ENCODE measurements around the gene LPO. TPM values are rescaled to one million over a fixed set of nuclear protein-coding genes. Genes with fewer than 3 reads are reported as not detected.

LPO gene
- total RNA-seq, 1 donor from 2014 or later = not detected

GRCh38 chr17:58265902-58266875 is 27.8 kb downstream of the LPO start:
- DNase-seq (ENCODE audit: low read depth, low spot score) = no peak
- TF ChIP-seq, protein P1, sequence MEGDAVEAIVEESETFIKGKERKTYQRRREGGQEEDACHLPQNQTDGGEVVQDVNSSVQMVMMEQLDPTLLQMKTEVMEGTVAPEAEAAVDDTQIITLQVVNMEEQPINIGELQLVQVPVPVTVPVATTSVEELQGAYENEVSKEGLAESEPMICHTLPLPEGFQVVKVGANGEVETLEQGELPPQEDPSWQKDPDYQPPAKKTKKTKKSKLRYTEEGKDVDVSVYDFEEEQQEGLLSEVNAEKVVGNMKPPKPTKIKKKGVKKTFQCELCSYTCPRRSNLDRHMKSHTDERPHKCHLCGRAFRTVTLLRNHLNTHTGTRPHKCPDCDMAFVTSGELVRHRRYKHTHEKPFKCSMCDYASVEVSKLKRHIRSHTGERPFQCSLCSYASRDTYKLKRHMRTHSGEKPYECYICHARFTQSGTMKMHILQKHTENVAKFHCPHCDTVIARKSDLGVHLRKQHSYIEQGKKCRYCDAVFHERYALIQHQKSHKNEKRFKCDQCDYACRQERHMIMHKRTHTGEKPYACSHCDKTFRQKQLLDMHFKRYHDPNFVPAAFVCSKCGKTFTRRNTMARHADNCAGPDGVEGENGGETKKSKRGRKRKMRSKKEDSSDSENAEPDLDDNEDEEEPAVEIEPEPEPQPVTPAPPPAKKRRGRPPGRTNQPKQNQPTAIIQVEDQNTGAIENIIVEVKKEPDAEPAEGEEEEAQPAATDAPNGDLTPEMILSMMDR (conservative IDR thresholded peaks at IDR 0.05) = no peak
- Mint-ChIP-seq H3K4me3 (no peak overlapping the region), H3K36me3 (ENCODE audit: low read depth) (no peaks in the 10 kb centered on the region), H3K27me3 (ENCODE audit: low read depth) (peaks cover 52% of the 10 kb centered on the region), H3K27ac (ENCODE audit: unreplicated experiment) (no peak overlapping the region), H3K9me3 (no peaks in the 10 kb centered on the region), H3K4me1 (no peaks in the 10 kb centered on the region)

- TF ChIP-seq, protein P1 (conservative IDR thresholded peaks at IDR 0.05) = no peak
- Mint-ChIP-seq H3K4me3 (no peak overlapping the region), H3K27ac (ENCODE audit: unreplicated experiment) (no peak overlapping the region), H3K9me3 (no peaks in the 10 kb centered on the region), H3K36me3 (ENCODE audit: low read depth) (no peaks in the 10 kb centered on the region), H3K4me1 (no peaks in the 10 kb centered on the region), H3K27me3 (ENCODE audit: low read depth) (peaks cover 37% of the 10 kb centered on the region)
- no peak for DNase-seq (ENCODE audit: low read depth, low spot score)
Observed at GRCh38 chr17:58267347-58268324, 29.3 kb downstream of the LPO start.

- no peak for DNase-seq (ENCODE audit: low read depth, low spot score)
- TF ChIP-seq, protein P1 (conservative IDR thresholded peaks at IDR 0.05) = no peak
- Mint-ChIP-seq H3K9me3 (no peaks in the 10 kb centered on the region), H3K27ac (ENCODE audit: unreplicated experiment) (no peak overlapping the region), H3K27me3 (ENCODE audit: low read depth) (peaks cover 30% of the 10 kb centered on the region), H3K36me3 (ENCODE audit: low read depth) (no peaks in the 10 kb centered on the region), H3K4me1 (no peaks in the 10 kb centered on the region), H3K4me3 (no peak overlapping the region)
Observed at GRCh38 chr17:58268326-58268725, 29.9 kb downstream of the LPO start.

GRCh38 chr17:58268774-58269556 is 30.6 kb downstream of the LPO start:
- peaks cover 24% of the 10 kb centered on the region for H3K27me3 Mint-ChIP-seq (ENCODE audit: low read depth)
- no peaks in the 10 kb centered on the region for H3K9me3 Mint-ChIP-seq
- no peak for DNase-seq (ENCODE audit: low read depth, low spot score)
- H3K4me1 Mint-ChIP-seq = no peaks in the 10 kb centered on the region
- H3K27ac Mint-ChIP-seq (ENCODE audit: unreplicated experiment) = no peak overlapping the region
- no peaks in the 10 kb centered on the region for H3K36me3 Mint-ChIP-seq (ENCODE audit: low read depth)
- H3K4me3 Mint-ChIP-seq = no peak overlapping the region
- TF ChIP-seq, protein P1 (conservative IDR thresholded peaks at IDR 0.05) = no peak

Data from neural crest cell (in vitro differentiated cells).